Activated CD4-positive, alpha-beta T cell treated with anti-CD3 and anti-CD28 coated beads for 48 hours (primary cell): ENCODE measurements around the gene SERAC1.

ENCODE experiments used
- DNase-seq: peaks from one replicate; pipeline ENCODE4 v3.0.0-alpha.2; 2020

The SERAC1 gene

GRCh38 chr6:158121335-158121734 lies 46.7 kb downstream of the SERAC1 start:
- no peak for DNase-seq

GRCh38 chr6:158118886-158119285 lies 49.2 kb downstream of the SERAC1 start:
- no peak for DNase-seq

GRCh38 chr6:158115508-158115907 lies 52.6 kb downstream of the SERAC1 start:
- DNase-seq = no peak

- DNase-seq = no peak
Measured at GRCh38 chr6:158115102-158115501, 53.0 kb downstream of the SERAC1 start.

GRCh38 chr6:158113802-158114201 lies 54.3 kb downstream of the SERAC1 start:
- DNase-seq = no peak

- DNase-seq = no peak
Measured at GRCh38 chr6:158111987-158112386, 56.1 kb downstream of the SERAC1 start.

GRCh38 chr6:158110986-158111385 lies 57.1 kb downstream of the SERAC1 start:
- no peak for DNase-seq

GRCh38 chr6:158109748-158110147 lies 58.3 kb downstream of the SERAC1 start:
- no peak for DNase-seq

- no peak for DNase-seq
Measured at GRCh38 chr6:158104696-158105095, 63.4 kb downstream of the SERAC1 start.

GRCh38 chr6:158103228-158103627 lies 64.8 kb downstream of the SERAC1 start:
- no peak for DNase-seq

- DNase-seq = no peak
Measured at GRCh38 chr6:158095671-158096070, 72.4 kb downstream of the SERAC1 start.

- DNase-seq = no peak
Measured at GRCh38 chr6:158095031-158095430, 73.0 kb downstream of the SERAC1 start.

GRCh38 chr6:158092806-158093205 lies 75.3 kb downstream of the SERAC1 start:
- no peak for DNase-seq

- no peak for DNase-seq
Measured at GRCh38 chr6:158087224-158087867, 80.7 kb downstream of the SERAC1 start.

GRCh38 chr6:158086504-158087223 lies 81.4 kb downstream of the SERAC1 start:
- DNase-seq = no peak

GRCh38 chr6:158086054-158086503 lies 82.0 kb downstream of the SERAC1 start:
- DNase-seq = no peak

- DNase-seq = no peak
Measured at GRCh38 chr6:158085261-158086053, 82.6 kb downstream of the SERAC1 start.

- DNase-seq = no peak
Measured at GRCh38 chr6:158083455-158084325, 84.4 kb downstream of the SERAC1 start.

- no peak for DNase-seq
Measured at GRCh38 chr6:158081657-158081935, 86.5 kb downstream of the SERAC1 start.

GRCh38 chr6:158080849-158081656 lies 87.0 kb downstream of the SERAC1 start:
- no peak for DNase-seq

GRCh38 chr6:158078320-158078719 lies 89.7 kb downstream of the SERAC1 start:
- DNase-seq = no peak

GRCh38 chr6:158077676-158078075 lies 90.4 kb downstream of the SERAC1 start:
- no peak for DNase-seq
